Lung (tissue), 12 donors: ENCODE measurements around the gene FOXE3. TPM values are rescaled to one million over a fixed set of nuclear protein-coding genes. Genes with fewer than 3 reads are reported as not detected.

ENCODE experiments used
- ATAC-seq: fragments of 200-7000 bp; cut with Tn5 transposase; one replicate; pipeline ENCODE4 v1.9.1; 2020; ENCODE audit warnings: moderate number of reproducible peaks; ENCODE audit not compliant: insufficient read depth, low FRiP score
- DNase-seq, 3 donors: peaks; one replicate each; pipeline ENCODE4 v3.0.0-alpha.2; 2013 to 2017
- H3K27ac ChIP-seq, 2 donors: one replicate each; pipeline ENCODE4 v1.5.1; 2013; ENCODE audit warnings: mild to moderate bottlenecking in 2 of 2, moderate library complexity in 2 of 2, control low read depth in 1 of 2, inconsistent platforms in 1 of 2, low read depth in 1 of 2, low read length in 1 of 2
- H3K27me3 ChIP-seq, 3 donors: one replicate each; pipeline ENCODE4 v1.5.1; 2013; ENCODE audit warnings: low read length in 2 of 3; ENCODE audit not compliant: control insufficient read depth in 3 of 3, insufficient read depth in 3 of 3
- H3K36me3 ChIP-seq, 4 donors: one replicate each; pipeline ENCODE4 v1.5.1; 2013; ENCODE audit warnings: low read length in 4 of 4, mild to moderate bottlenecking in 1 of 4, moderate library complexity in 1 of 4; ENCODE audit not compliant: control insufficient read depth in 4 of 4, insufficient read depth in 4 of 4
- H3K4me1 ChIP-seq, 5 donors: one replicate each; pipeline ENCODE4 v1.5.1; 2013; ENCODE audit warnings: low read length in 5 of 5, mild to moderate bottlenecking in 2 of 5, moderate library complexity in 1 of 5; ENCODE audit not compliant: control insufficient read depth in 5 of 5, insufficient read depth in 5 of 5
- H3K4me3 ChIP-seq: one replicate; pipeline ENCODE4 v1.5.1; 2013; ENCODE audit warnings: mild to moderate bottlenecking, control low read depth, moderate library complexity
- H3K9ac ChIP-seq, 2 donors: one replicate each; pipeline ENCODE4 v1.5.1; 2013; ENCODE audit warnings: low read length in 2 of 2, control low read depth in 1 of 2; ENCODE audit not compliant: insufficient read depth in 1 of 2
- H3K9me3 ChIP-seq, 4 donors: one replicate each; pipeline ENCODE4 v1.5.1; 2013; ENCODE audit warnings: low read length in 3 of 4, mild to moderate bottlenecking in 1 of 4, moderate library complexity in 1 of 4; ENCODE audit not compliant: control insufficient read depth in 4 of 4, insufficient read depth in 3 of 4
- CTCF ChIP-seq: IDR thresholded peaks from 2 replicates; pipeline ENCODE4 v1.5.1; 2012; ENCODE audit warnings: mild to moderate bottlenecking; ENCODE audit errors: control extremely low read depth, extremely low read depth
- WGBS, 2 donors: extraction: QIAGEN DNeasy Blood & Tissue Kit; methylation state at CpG; one replicate each; pipeline ENCODE4 v1.1.7; 2013; 5-methylcytosine and 5-hydroxymethylcytosine counted together
- polyA plus RNA-seq, 2 donors: library from polyadenylated mRNA; stranded (reverse); fragments of 200-250 nt; gene quantifications; one replicate each; pipeline ENCODE4 v1.2.1, GENCODE V29; 2013
- total RNA-seq, 2 donors: library from RNA; depleted of rRNA in 1 of 2; stranded (reverse); fragments of >200 nt in 1 of 2; gene quantifications; one replicate each; pipeline ENCODE4 v1.2.1, GENCODE V29; 2014 to 2021
- donor health status: control.
- donor health status: control.
- donor health status: Bipolar disorder and iron deficiency.
- donor health status: healthy.
- donor health status: DM: yes; HTN: yes; CAD: no.

The FOXE3 gene
- total and polyA plus RNA-seq, 4 donors, result 0.01 TPM; not detected in 3

- H3K9ac ChIP-seq, result no peak overlapping the region
- H3K27me3 ChIP-seq, result peaks cover 13 to 81% (median 80%) of the 10 kb centered on the region in 3 donors
- 80 to 91% methylated on average over 4 of the region's 4 CpGs for WGBS, 2 donors
- ATAC-seq (no peak), DNase-seq (no peak)
- H3K36me3 ChIP-seq, result no peaks in the 10 kb centered on the region
- no peak overlapping the region for H3K27ac ChIP-seq
- no peak overlapping the region for H3K4me3 ChIP-seq
- TF ChIP-seq CTCF, result no peak
- peaks cover 0 to 18% (median 5%) of the 10 kb centered on the region in 5 donors for H3K4me1 ChIP-seq
- no peaks in the 10 kb centered on the region for H3K9me3 ChIP-seq
These were observed 26.1 kb downstream of the FOXE3 start for GRCh38 chr1:47442202-47442601.

- ATAC-seq, result no peak
- WGBS, 2 donors, result 34 to 48% methylated on average over 9 of the region's 9 CpGs
- no peaks in the 10 kb centered on the region for H3K9me3 ChIP-seq
- H3K9ac ChIP-seq, result no peak overlapping the region
- peaks cover 13 to 89% (median 88%) of the 10 kb centered on the region in 3 donors for H3K27me3 ChIP-seq
- H3K4me1 ChIP-seq, result peaks cover 0 to 18% (median 5%) of the 10 kb centered on the region in 5 donors
- no peak overlapping the region for H3K4me3 ChIP-seq
- DNase-seq, result no peak
- H3K36me3 ChIP-seq, result no peaks in the 10 kb centered on the region
- H3K27ac ChIP-seq, result no peak overlapping the region
- TF ChIP-seq CTCF, result no peak
These were observed 26.9 kb downstream of the FOXE3 start for GRCh38 chr1:47442842-47443529.

- no peak for ATAC-seq
- H3K9ac ChIP-seq, result no peak overlapping the region
- H3K36me3 ChIP-seq, result no peaks in the 10 kb centered on the region
- no peaks in the 10 kb centered on the region for H3K9me3 ChIP-seq
- no peak for TF ChIP-seq CTCF
- H3K4me3 ChIP-seq, result no peak overlapping the region
- peak in 2 of 3 donors; percentile 36 to 52 for DNase-seq
- H3K27me3 ChIP-seq, result peaks cover 13 to 94% (median 92%) of the 10 kb centered on the region in 3 donors
- 11 to 15% methylated on average over 45 of the region's 45 CpGs for WGBS, 2 donors
- H3K27ac ChIP-seq, result no peak overlapping the region
- H3K4me1 ChIP-seq, result peaks cover 0 to 18% (median 7%) of the 10 kb centered on the region in 5 donors
These were observed 27.6 kb downstream of the FOXE3 start for GRCh38 chr1:47443530-47444296.
